ENCODE data around the gene GTSF1L. TPM values are rescaled to one million over a fixed set of nuclear protein-coding genes. Genes with fewer than 3 reads are reported as not detected.

Gene GTSF1L
- total RNA-seq, 1 experiment from 2014 or later, result not detected

- Histone ChIP-seq H3K56ac (ENCODE audit: insufficient read length, low read depth, low read length) (no peak overlapping the region), H4K8ac (replicated peaks; ENCODE audit: insufficient read length, low read depth, low read length) (no peak overlapping the region), H4K5ac (ENCODE audit: insufficient read length, low read depth, low read length) (no peak overlapping the region), H3K79me2 (ENCODE audit: insufficient read depth, low read length) (no peaks in the 10 kb centered on the region), H2AFZ (ENCODE audit: low read length) (no peak overlapping the region), H3K9ac (ENCODE audit: extremely low read depth, insufficient read length, low read length) (no peak overlapping the region), H4K20me1 (ENCODE audit: control insufficient read depth, insufficient read depth, insufficient read length) (no peaks in the 10 kb centered on the region), H2BK5ac (ENCODE audit: insufficient read length, low read length) (no peak overlapping the region), H3K9me3 (ENCODE audit: control insufficient read depth, low read depth, low read length) (no peaks in the 10 kb centered on the region), H2BK15ac (ENCODE audit: low read depth, low read length) (no peak overlapping the region), H3K14ac (ENCODE audit: insufficient read depth, low read length) (no peak overlapping the region), H3K4me2 (ENCODE audit: insufficient read depth, insufficient read length, low read length) (no peak overlapping the region), H3K23ac (ENCODE audit: insufficient read length, low read depth, low read length) (no peak overlapping the region), H3K18ac (ENCODE audit: insufficient read length, low read depth, low read length) (no peak overlapping the region), H3K23me2 (ENCODE audit: insufficient read length, low read depth, low read length, poor library complexity, severe bottlenecking) (no peaks in the 10 kb centered on the region), H2AK5ac (ENCODE audit: insufficient read length, low read length) (no peak overlapping the region), H3K27ac (ENCODE audit: insufficient read length, low read depth, low read length) (no peak overlapping the region), H3K4me1 (ENCODE audit: insufficient read depth, low read length) (no peaks in the 10 kb centered on the region), H3K4ac (ENCODE audit: low read depth, low read length) (no peak overlapping the region), H2BK20ac (ENCODE audit: low read depth, low read length, poor library complexity, severe bottlenecking) (no peak overlapping the region), H3K79me1 (ENCODE audit: insufficient read depth, low read depth, low read length, poor library complexity, severe bottlenecking) (no peaks in the 10 kb centered on the region), H4K91ac (ENCODE audit: insufficient read length, low read depth, low read length) (no peak overlapping the region), H2BK120ac (ENCODE audit: low read depth, low read length, poor library complexity, severe bottlenecking) (no peak overlapping the region), H3K27me3 (ENCODE audit: insufficient read depth, low read length) (no peaks in the 10 kb centered on the region), H2BK12ac (ENCODE audit: insufficient read length, low read depth, low read length) (no peak overlapping the region), H3T11ph (ENCODE audit: low read length) (no peak overlapping the region)
- Mint-ChIP-seq H3K27ac (no peak overlapping the region), H3K27me3 (ENCODE audit: low read depth) (peaks cover 5% of the 10 kb centered on the region), H3K4me3 (no peak overlapping the region), H3K36me3 (ENCODE audit: insufficient read depth in 1 of 3, low read depth in 3 of 3) (no peaks in the 10 kb centered on the region), H3K9me3 (no peaks in the 10 kb centered on the region; a peak in 2 of 5 replicates), H3K4me1 (no peaks in the 10 kb centered on the region)
- WGBS (ENCODE audit: extremely low coverage, insufficient read length, low lambda C conversion rate), result no CpG with 5 or more reads among the region's 7 CpGs
- DNase-seq, result no peak
- TF ChIP-seq CTCF (conservative IDR thresholded peaks at IDR 0.05), result no peak
Observed at GRCh38 chr20:43755390-43755789, 28.6 kb upstream of the GTSF1L start.
